WTC11 (cell line): Measurements from ENCODE around the gene TACC2. TPM values are rescaled to one million over a fixed set of nuclear protein-coding genes. Genes with fewer than 3 reads are reported as not detected.

ENCODE experiments used
- ATAC-seq: fragments of 200-7000 bp; cut with Tn5 transposase; 2 replicates; pipeline ENCODE4 v1.10.0; 2021; ENCODE audit warnings: mild to moderate bottlenecking, moderate library complexity
- CTCF ChIA-PET: fragments of 300-600 bp; sonication (Branson Sonifier 250); formaldehyde crosslinking; loops from one replicate; lab custom pipeline; 2021; ENCODE audit warnings: antibody characterized with exemption; lab: Charles Lee
- POLR2A ChIA-PET: fragments of 350-600 bp; sonication (Branson Sonifier 250); formaldehyde crosslinking; loops from one replicate; lab custom pipeline; 2021; ENCODE audit warnings: antibody characterized with exemption; lab: Charles Lee
- DNase-seq: peaks from one replicate; pipeline ENCODE4 v3.0.0; 2021; ENCODE audit warnings: low spot score
- H3K27ac Mint-ChIP-seq: 2 replicates; pipeline ENCODE4 v1.8.0; 2021; ENCODE audit warnings: mixed read lengths
- H3K27me3 Mint-ChIP-seq: 2 replicates; pipeline ENCODE4 v1.8.0; 2021; ENCODE audit warnings: low read depth, mild to moderate bottlenecking, moderate library complexity, mixed read lengths
- H3K36me3 Mint-ChIP-seq: 2 replicates; pipeline ENCODE4 v1.8.0; 2021; ENCODE audit warnings: mixed read lengths
- H3K4me1 Mint-ChIP-seq: 2 replicates; pipeline ENCODE4 v1.8.0; 2022; ENCODE audit warnings: mixed read lengths
- H3K4me3 Mint-ChIP-seq: 2 replicates; pipeline ENCODE4 v1.8.0; 2021; ENCODE audit warnings: mild to moderate bottlenecking, moderate library complexity, mixed read lengths
- H3K9me3 Mint-ChIP-seq: 2 replicates; pipeline ENCODE4 v1.8.0; 2021; ENCODE audit warnings: mixed read lengths
- CREB1 ChIP-seq: sonication (generic); formaldehyde crosslinking; IDR thresholded peaks from 2 replicates; pipeline ENCODE4 v1.8.0; 2023; ENCODE audit warnings: mild to moderate bottlenecking, missing genetic modification reagents
- ELF4 ChIP-seq: sonication (generic); formaldehyde crosslinking; IDR thresholded peaks from 2 replicates; pipeline ENCODE4 v1.8.1; 2022; ENCODE audit warnings: low read depth, mild to moderate bottlenecking, moderate library complexity, missing genetic modification reagents
- FOXK1 ChIP-seq: sonication (generic); formaldehyde crosslinking; IDR thresholded peaks from 2 replicates; pipeline ENCODE4 v1.8.0; 2022; ENCODE audit warnings: mild to moderate bottlenecking, moderate library complexity, missing genetic modification reagents
- FOXP1 ChIP-seq: sonication (generic); formaldehyde crosslinking; IDR thresholded peaks from 2 replicates; pipeline ENCODE4 v1.8.0; 2022; ENCODE audit warnings: missing genetic modification reagents, mild to moderate bottlenecking, moderate library complexity, borderline replicate concordance
- GTF2I ChIP-seq: fragments of 250-450 bp; sonication (Bioruptor Pico); conservative IDR thresholded peaks from 2 replicates; pipeline ENCODE4 v1.4.0; 2021; ENCODE audit warnings: mild to moderate bottlenecking
- IRF2 ChIP-seq: sonication (generic); formaldehyde crosslinking; IDR thresholded peaks from 2 replicates; pipeline ENCODE4 v1.8.0; 2022; ENCODE audit warnings: low read depth, missing genetic modification reagents, borderline replicate concordance
- JAZF1 ChIP-seq: fragments of 250-450 bp; sonication (Bioruptor Pico); IDR thresholded peaks from 2 replicates; pipeline ENCODE4 v1.9.0; 2021; ENCODE audit warnings: moderate library complexity, mild to moderate bottlenecking, inconsistent platforms
- JUN ChIP-seq: sonication (generic); formaldehyde crosslinking; IDR thresholded peaks from 2 replicates; pipeline ENCODE4 v1.8.0; 2023; ENCODE audit warnings: mild to moderate bottlenecking, missing genetic modification reagents
- SOX15 ChIP-seq: fragments of 250-450 bp; sonication (Bioruptor Pico); IDR thresholded peaks from 2 replicates; pipeline ENCODE4 v1.9.0; 2021; ENCODE audit warnings: mild to moderate bottlenecking
- TEAD4 ChIP-seq: sonication (generic); formaldehyde crosslinking; IDR thresholded peaks from 2 replicates; pipeline ENCODE4 v1.8.0; 2022; ENCODE audit warnings: mild to moderate bottlenecking, missing genetic modification reagents
- ZBTB21 ChIP-seq: sonication (generic); formaldehyde crosslinking; IDR thresholded peaks from 2 replicates; pipeline ENCODE4 v1.8.1; 2023; ENCODE audit warnings: mild to moderate bottlenecking, missing genetic modification reagents, borderline replicate concordance
- ZNF396 ChIP-seq: fragments of 250-450 bp; sonication (Bioruptor Pico); IDR thresholded peaks from 2 replicates; pipeline ENCODE4 v1.8.0; 2021; ENCODE audit warnings: mild to moderate bottlenecking, moderate library complexity, borderline replicate concordance
- total RNA-seq: library from RNA; stranded (reverse); gene quantifications from 3 replicates; pipeline ENCODE4 v1.2.3, GENCODE V29; 2021
- TF ChIP-seq, protein P1 (sequence below): fragments of 250-450 bp; sonication (Bioruptor Pico); IDR thresholded peaks from 2 replicates; pipeline ENCODE4 v1.9.0; 2021; ENCODE audit warnings: mild to moderate bottlenecking
- TF ChIP-seq, protein P2 (sequence below): fragments of 250-450 bp; sonication (Bioruptor Pico); IDR thresholded peaks from 2 replicates; pipeline ENCODE4 v1.8.0; 2021; ENCODE audit warnings: mild to moderate bottlenecking
- TF ChIP-seq, protein P3 (sequence below): sonication (generic); formaldehyde crosslinking; IDR thresholded peaks from 2 replicates; pipeline ENCODE4 v1.8.1; 2022; ENCODE audit warnings: low read depth, missing genetic modification reagents, borderline replicate concordance
- TF ChIP-seq, protein P4 (sequence below): sonication (generic); formaldehyde crosslinking; IDR thresholded peaks from 2 replicates; pipeline ENCODE4 v1.8.1; 2023; ENCODE audit warnings: mild to moderate bottlenecking, missing genetic modification reagents, moderate library complexity
- TF ChIP-seq, protein P5 (sequence below): sonication (generic); formaldehyde crosslinking; IDR thresholded peaks from 2 replicates; pipeline ENCODE4 v1.8.1; 2023; ENCODE audit warnings: mild to moderate bottlenecking, missing genetic modification reagents
- TF ChIP-seq, protein P6 (sequence below): sonication (generic); formaldehyde crosslinking; IDR thresholded peaks from 2 replicates; pipeline ENCODE4 v1.8.0; 2022; ENCODE audit warnings: mild to moderate bottlenecking, missing genetic modification reagents
- TF ChIP-seq, protein P7 (sequence below): sonication (generic); formaldehyde crosslinking; conservative IDR thresholded peaks from 2 replicates; pipeline ENCODE4 v1.8.1; 2022; ENCODE audit warnings: mild to moderate bottlenecking, missing genetic modification reagents

TACC2 gene
- total RNA-seq, 1 experiment from 2014 or later: 28.9 TPM

DNA sequence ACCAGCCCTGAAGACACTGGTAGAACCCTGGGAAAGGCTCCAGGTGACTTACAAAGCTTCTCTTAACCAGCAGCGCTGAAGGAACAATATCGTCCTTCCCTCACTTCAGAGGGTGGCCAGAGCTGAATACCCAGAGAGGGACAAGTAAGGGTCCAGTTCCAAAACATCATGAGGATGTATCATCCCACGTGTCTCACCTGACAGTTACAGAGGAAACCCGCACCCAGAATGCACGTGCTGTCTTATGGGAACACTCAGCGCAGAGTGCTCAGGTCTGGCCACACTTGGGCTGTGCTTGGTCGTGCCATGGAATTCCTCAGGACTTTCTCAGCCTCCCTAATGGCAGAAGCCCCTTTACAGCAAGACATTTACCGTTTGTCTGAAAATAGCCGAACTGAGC is 235.2 kb downstream of the TACC2 start:
- ChIA-PET POLR2A (no interaction called here), CTCF (interaction anchor here (1.2 kb wide), 1 partner anchor 10 kb away, joined by 3 read pairs; no protein-coding TSS in a partner anchor)
- no peaks in the 10 kb centered on the region for H3K27me3 Mint-ChIP-seq
- H3K9me3 Mint-ChIP-seq: no peaks in the 10 kb centered on the region
- no peak overlapping the region for H3K4me3 Mint-ChIP-seq
- no peak overlapping the region for H3K27ac Mint-ChIP-seq
- no peak for TF ChIP-seq CREB1
- TF ChIP-seq, protein P1, sequence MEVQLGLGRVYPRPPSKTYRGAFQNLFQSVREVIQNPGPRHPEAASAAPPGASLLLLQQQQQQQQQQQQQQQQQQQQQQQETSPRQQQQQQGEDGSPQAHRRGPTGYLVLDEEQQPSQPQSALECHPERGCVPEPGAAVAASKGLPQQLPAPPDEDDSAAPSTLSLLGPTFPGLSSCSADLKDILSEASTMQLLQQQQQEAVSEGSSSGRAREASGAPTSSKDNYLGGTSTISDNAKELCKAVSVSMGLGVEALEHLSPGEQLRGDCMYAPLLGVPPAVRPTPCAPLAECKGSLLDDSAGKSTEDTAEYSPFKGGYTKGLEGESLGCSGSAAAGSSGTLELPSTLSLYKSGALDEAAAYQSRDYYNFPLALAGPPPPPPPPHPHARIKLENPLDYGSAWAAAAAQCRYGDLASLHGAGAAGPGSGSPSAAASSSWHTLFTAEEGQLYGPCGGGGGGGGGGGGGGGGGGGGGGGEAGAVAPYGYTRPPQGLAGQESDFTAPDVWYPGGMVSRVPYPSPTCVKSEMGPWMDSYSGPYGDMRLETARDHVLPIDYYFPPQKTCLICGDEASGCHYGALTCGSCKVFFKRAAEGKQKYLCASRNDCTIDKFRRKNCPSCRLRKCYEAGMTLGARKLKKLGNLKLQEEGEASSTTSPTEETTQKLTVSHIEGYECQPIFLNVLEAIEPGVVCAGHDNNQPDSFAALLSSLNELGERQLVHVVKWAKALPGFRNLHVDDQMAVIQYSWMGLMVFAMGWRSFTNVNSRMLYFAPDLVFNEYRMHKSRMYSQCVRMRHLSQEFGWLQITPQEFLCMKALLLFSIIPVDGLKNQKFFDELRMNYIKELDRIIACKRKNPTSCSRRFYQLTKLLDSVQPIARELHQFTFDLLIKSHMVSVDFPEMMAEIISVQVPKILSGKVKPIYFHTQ (CRISPR knock-in tag): no peak
- DNase-seq (no peak), ATAC-seq (no peak)
- H3K36me3 Mint-ChIP-seq: peaks cover 48% of the 10 kb centered on the region
- H3K4me1 Mint-ChIP-seq: no peaks in the 10 kb centered on the region

DNA sequence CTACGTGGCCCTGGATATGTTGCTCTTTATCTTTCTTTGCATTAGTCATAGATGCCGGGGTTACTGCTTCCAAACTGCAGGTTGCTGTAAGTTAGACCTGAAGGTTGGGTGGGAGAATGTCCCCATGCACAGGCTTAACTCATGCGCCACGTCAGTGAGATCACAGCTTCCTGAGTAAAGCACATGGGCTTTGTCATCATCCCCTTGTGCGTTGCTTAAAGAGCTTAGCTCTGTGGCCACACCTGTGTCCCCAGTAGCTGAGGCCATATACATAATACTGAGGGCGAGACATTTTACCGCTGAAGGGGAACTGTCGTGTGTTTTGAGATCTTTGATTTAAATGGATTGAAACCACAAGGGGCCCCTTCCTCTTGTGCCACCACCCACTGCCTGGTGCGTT is 236.4 kb downstream of the TACC2 start:
- H3K27ac Mint-ChIP-seq: no peak overlapping the region
- TF ChIP-seq FOXK1 (no peak), GTF2I (CRISPR knock-in tag) (no peak), IRF2 (CRISPR knock-in tag) (no peak), ZNF396 (no peak), SOX15 (no peak), JUN (CRISPR knock-in tag) (no peak), TEAD4 (CRISPR knock-in tag) (no peak), ZBTB21 (no peak), FOXP1 (CRISPR knock-in tag) (no peak), JAZF1 (CRISPR knock-in tag) (no peak), ELF4 (CRISPR knock-in tag) (no peak)
- TF ChIP-seq, protein P2, sequence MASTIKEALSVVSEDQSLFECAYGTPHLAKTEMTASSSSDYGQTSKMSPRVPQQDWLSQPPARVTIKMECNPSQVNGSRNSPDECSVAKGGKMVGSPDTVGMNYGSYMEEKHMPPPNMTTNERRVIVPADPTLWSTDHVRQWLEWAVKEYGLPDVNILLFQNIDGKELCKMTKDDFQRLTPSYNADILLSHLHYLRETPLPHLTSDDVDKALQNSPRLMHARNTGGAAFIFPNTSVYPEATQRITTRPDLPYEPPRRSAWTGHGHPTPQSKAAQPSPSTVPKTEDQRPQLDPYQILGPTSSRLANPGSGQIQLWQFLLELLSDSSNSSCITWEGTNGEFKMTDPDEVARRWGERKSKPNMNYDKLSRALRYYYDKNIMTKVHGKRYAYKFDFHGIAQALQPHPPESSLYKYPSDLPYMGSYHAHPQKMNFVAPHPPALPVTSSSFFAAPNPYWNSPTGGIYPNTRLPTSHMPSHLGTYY (CRISPR knock-in tag): no peak
- TF ChIP-seq, protein P3, sequence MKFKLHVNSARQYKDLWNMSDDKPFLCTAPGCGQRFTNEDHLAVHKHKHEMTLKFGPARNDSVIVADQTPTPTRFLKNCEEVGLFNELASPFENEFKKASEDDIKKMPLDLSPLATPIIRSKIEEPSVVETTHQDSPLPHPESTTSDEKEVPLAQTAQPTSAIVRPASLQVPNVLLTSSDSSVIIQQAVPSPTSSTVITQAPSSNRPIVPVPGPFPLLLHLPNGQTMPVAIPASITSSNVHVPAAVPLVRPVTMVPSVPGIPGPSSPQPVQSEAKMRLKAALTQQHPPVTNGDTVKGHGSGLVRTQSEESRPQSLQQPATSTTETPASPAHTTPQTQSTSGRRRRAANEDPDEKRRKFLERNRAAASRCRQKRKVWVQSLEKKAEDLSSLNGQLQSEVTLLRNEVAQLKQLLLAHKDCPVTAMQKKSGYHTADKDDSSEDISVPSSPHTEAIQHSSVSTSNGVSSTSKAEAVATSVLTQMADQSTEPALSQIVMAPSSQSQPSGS (CRISPR knock-in tag): no peak
- TF ChIP-seq, protein P4, sequence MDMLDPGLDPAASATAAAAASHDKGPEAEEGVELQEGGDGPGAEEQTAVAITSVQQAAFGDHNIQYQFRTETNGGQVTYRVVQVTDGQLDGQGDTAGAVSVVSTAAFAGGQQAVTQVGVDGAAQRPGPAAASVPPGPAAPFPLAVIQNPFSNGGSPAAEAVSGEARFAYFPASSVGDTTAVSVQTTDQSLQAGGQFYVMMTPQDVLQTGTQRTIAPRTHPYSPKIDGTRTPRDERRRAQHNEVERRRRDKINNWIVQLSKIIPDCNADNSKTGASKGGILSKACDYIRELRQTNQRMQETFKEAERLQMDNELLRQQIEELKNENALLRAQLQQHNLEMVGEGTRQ (CRISPR knock-in tag): no peak
- TF ChIP-seq, protein P5, sequence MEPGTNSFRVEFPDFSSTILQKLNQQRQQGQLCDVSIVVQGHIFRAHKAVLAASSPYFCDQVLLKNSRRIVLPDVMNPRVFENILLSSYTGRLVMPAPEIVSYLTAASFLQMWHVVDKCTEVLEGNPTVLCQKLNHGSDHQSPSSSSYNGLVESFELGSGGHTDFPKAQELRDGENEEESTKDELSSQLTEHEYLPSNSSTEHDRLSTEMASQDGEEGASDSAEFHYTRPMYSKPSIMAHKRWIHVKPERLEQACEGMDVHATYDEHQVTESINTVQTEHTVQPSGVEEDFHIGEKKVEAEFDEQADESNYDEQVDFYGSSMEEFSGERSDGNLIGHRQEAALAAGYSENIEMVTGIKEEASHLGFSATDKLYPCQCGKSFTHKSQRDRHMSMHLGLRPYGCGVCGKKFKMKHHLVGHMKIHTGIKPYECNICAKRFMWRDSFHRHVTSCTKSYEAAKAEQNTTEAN: no peak
- TF ChIP-seq, protein P6, sequence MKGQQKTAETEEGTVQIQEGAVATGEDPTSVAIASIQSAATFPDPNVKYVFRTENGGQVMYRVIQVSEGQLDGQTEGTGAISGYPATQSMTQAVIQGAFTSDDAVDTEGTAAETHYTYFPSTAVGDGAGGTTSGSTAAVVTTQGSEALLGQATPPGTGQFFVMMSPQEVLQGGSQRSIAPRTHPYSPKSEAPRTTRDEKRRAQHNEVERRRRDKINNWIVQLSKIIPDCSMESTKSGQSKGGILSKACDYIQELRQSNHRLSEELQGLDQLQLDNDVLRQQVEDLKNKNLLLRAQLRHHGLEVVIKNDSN (CRISPR knock-in tag): no peak
- TF ChIP-seq, protein P7, sequence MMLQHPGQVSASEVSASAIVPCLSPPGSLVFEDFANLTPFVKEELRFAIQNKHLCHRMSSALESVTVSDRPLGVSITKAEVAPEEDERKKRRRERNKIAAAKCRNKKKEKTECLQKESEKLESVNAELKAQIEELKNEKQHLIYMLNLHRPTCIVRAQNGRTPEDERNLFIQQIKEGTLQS (CRISPR knock-in tag): no peak
- H3K36me3 Mint-ChIP-seq: peaks cover 55% of the 10 kb centered on the region
- H3K9me3 Mint-ChIP-seq: no peaks in the 10 kb centered on the region
- DNase-seq: no peak
- ATAC-seq: no peak
- no peaks in the 10 kb centered on the region for H3K27me3 Mint-ChIP-seq
- CTCF ChIA-PET: interaction anchor here (1.2 kb wide), 1 partner anchor 11 kb away, joined by 3 read pairs; no protein-coding TSS in a partner anchor
- H3K4me1 Mint-ChIP-seq: no peaks in the 10 kb centered on the region
- POLR2A ChIA-PET: no interaction called here
- H3K4me3 Mint-ChIP-seq: no peak overlapping the region
